HG03066 (cell line): Measurements from ENCODE around the gene SEC16A.

Experiments used
- ATAC-seq: cut with Tn5 transposase; IDR thresholded peaks from one replicate; pipeline ENCODE4 v1.9.1; 2021; ENCODE audit warnings: low read depth; ENCODE audit not compliant: unreplicated experiment

The SEC16A gene

DNA sequence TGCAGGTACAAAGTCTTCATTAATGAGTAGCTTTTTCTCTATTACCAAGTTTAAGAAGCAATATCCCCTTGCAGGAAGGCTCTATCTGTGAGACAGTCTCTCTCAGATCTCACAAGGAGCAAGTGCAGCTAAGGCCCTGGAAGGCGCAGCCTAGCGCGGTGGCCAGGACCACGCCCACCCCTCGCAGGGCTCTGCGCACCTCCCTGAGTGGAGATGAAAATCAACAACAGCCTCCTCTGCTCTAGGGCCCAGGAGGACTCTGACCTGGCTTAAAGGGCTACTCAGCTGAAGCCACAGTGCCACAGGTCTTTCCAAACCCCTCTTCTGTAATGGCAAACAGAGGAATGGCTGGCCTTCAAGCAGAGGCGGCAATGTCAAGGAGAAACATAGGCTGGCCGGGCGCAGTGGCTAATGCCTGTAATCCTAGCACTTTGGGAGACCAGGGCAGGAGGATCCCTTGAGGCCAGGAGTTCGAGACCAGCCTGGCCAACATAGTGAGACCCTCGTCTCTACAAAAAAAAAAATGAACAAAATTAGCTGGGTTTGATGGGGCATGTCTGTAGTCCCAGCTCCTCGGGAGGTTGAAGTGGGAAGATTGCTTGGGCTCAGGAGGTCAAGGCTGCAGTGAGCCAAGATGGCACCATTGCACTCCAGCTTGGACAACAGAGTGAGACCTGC, 11.9 kb downstream of the SEC16A start:
- ATAC-seq = no peak

DNA sequence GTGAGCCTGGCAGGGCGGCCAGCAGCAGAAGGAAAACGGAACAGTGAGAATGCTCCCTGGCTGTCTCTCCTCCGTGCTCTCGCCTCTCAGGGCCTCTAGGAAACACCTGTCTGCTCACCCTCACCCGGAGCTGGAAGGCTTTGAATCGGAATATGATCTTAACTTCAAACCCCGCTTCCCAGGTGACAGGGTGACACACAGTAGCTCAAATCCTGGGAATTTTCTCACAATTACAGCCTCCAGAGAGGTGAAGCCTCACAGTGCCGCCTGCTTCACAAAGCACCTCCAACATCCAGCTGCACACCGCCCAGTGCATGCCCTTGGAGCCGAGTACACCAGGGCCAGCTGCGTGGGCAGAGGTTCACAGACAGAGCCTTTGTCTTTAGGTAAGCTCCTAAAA, 12.5 kb downstream of the SEC16A start:
- no peak for ATAC-seq

DNA sequence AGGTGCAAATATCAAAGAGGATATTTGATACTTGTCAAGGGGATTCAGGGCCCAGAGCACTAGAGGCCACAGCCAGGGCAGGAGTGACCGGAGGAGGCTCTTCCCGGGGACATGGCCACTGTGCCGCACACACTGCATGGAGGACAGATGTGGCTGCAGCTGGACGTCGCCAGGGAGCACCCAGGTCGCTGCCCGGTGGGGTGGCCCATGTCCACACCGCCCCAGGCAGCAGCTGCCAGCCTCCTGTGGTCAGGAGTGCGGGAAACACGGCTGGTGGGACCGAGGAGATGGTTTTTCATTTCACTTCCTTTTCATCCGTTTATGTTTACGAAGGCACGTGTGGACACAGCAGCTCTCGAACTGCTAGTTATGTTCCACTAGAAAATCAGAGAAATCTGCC, 15.1 kb downstream of the SEC16A start:
- ATAC-seq = no peak

DNA sequence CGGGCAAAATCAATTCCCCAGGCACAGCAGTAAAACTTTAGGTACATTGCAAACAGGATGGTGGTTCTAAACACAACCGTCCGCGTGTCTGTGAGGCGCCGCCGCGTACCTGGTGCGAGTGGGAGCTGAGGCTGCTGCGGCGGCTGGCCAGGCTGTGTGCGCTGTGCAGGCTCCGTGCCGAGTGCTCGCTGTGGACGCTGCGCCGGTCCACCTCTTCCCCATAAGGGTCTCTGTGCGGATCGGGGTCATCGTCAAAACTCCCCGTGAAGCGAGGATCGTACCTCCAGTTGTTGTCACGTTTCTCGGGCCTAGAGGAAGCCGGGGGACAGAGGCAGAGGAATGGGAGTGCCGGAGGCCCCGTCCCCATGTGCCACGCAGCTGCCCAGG, 16.7 kb downstream of the SEC16A start:
- no peak for ATAC-seq

DNA sequence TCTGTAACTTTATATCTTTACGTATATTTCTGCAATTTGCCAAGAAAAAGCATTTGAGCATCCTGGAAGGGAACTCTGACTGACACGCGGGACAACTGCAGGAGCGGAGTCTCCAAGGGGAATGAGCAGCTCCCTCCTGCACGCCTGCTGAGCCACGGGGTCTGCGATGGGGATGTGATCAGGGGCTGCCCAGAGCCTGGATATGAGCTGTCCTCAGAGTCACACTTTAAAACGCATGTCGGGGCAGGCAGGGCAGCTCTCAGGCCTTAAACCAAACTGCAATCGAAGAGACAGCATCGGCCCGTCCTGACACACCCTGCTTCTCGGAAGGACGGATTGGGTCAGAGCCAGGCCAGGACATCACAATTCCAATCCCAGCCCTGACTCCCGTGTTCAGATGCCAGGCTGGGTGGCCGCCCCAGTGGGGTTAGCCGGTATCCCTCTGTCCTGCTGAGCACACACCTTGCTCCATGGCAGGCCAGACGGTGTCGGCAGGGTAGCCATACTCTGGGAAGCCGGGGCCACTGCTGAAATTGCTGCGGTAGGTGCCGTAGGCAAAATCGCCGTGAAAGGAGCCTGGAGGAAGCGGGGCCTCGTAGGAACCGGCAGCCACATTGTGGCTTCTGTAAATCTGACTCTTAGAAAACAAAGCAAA, 17.2 kb downstream of the SEC16A start:
- no peak for ATAC-seq

DNA sequence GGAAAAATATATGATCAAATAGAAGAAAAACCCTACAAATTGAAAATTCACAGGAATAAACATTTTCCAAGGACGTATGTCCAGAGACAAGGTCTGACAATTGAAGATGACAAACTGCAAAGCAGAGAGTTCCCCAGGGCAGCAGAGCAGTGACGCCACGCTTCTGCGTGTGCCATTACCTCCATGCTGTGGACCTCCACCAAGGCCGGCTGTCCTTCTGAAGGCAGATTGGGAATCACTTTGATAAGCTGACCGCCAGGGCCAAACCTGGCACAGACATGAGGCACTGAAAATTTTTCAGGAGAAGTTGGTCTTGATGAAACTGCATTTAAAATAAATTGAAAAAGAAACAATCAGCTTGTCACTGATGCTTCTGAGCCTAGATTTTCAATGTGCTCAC, 18.6 kb downstream of the SEC16A start:
- no peak for ATAC-seq

DNA sequence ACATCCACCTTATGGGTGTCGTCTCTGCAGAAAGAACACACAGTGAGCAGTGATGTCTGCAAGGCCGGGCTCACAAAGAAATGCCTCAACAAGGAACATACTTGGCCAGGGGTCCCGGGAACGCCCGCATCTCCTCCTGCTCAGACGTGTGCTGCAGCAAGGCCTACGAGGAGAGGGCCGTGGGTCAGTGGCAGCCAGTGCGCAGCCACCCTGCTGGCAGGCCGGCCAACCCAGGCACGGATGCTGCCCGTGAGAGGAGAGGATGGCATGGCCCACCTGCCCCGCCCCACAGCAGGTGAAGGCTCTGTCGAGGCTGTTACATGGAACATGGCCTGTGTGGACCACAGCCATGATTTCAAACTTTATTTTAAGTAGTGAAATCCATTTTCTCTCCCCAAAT, 19.3 kb downstream of the SEC16A start:
- no peak for ATAC-seq

DNA sequence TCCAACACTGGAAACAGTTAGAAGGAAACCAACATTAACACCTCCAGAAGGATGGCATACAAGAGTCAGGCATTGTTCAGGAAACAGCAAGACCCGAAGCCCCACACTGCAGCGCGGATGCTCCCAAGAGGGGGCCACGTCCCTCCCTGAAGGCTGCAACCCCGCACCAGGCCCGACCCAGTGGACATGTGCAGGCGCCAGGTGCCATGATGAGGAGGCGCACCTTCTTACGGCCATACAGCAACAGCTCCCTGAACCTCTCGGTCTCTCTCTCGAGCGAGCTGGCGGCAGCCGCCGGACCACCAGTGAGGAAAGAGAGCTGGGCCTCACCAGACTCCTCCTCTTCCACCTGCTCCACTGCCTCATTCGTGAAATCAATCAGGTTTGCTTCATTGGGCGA, 20.2 kb downstream of the SEC16A start:
- ATAC-seq = no peak

DNA sequence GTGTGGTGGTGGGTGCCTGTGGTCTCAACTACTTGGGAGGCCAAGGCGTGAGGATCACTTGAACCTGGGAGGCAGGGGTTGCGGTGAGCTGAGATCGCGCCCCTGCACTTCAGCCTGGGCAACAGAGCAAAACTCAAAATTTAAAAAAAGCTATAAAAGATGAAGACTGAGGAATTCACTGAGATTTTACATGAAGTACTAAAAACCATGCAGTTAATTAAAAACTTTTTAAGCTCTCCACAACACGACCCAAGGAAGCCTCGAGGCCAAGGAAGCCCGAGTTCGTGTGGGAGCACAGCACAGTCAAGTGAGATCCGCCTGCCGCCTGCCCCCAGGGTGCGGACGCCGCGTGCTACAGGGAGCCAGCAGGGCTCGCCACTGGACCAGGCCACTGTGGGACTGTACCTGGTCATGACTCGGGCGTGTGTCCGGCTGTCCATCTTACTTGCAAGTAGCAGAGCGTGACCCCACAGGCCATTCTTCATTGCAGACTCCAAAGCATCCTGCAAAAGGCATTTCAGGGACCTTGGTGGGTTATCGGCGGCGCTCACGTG, 22.0 kb downstream of the SEC16A start:
- no peak for ATAC-seq

DNA sequence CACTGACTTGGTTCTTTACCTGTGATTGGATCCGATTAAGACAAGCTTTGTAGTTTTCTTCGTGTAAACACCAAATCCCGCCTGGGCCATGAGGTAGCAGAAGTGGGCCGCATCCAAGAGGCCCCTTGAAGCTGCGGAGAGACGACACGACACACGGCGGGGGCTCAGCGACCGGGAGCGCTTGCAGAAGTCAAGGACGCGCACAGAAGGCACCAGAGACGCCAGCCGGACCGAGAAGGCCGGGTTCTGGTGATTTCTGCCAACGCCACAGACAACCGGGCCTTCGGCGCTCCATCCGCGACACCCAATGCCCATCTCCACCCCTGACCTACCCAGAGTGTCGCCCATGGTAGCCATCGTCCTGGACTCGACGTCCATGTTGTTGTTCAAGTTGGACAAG, 23.4 kb downstream of the SEC16A start:
- no peak for ATAC-seq

DNA sequence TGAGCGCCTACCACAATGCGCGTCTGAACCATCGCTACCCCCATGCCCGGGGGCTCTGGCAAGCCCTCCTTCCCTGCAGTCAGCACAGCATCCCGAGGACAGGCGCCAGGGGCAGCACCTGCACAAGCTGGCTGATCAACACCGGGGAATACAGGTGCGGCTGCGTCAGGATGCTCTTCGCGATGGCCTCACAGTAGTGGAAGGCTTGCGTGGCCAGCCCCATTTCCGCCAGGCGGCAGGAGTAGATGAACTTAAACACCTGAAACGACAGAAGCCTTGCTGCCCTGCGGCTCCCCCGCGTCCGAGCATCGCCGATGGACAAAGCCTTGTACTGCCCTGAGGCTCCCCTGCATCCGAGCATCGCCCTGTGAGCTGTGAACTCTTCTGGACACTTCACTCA, 25.5 kb downstream of the SEC16A start:
- no peak for ATAC-seq

DNA sequence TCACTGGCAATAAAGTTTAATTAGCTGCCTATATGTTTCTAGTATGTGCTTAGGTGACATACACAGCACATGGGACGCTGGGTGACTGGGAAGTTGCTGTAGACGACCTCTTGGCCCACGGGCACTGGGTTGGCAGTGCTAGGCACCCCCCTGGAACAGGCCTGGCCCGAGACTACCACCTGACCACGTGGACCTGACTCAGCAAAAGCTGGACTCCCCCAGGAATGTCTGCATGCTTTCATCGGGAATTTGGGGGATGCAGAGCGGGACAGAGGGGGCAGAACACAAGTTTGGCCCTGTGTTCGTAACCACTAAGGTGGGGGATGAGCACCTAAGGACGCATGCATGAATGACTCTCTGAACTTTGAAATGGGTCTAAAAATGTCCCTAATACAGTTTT, 26.6 kb downstream of the SEC16A start:
- ATAC-seq = no peak

DNA sequence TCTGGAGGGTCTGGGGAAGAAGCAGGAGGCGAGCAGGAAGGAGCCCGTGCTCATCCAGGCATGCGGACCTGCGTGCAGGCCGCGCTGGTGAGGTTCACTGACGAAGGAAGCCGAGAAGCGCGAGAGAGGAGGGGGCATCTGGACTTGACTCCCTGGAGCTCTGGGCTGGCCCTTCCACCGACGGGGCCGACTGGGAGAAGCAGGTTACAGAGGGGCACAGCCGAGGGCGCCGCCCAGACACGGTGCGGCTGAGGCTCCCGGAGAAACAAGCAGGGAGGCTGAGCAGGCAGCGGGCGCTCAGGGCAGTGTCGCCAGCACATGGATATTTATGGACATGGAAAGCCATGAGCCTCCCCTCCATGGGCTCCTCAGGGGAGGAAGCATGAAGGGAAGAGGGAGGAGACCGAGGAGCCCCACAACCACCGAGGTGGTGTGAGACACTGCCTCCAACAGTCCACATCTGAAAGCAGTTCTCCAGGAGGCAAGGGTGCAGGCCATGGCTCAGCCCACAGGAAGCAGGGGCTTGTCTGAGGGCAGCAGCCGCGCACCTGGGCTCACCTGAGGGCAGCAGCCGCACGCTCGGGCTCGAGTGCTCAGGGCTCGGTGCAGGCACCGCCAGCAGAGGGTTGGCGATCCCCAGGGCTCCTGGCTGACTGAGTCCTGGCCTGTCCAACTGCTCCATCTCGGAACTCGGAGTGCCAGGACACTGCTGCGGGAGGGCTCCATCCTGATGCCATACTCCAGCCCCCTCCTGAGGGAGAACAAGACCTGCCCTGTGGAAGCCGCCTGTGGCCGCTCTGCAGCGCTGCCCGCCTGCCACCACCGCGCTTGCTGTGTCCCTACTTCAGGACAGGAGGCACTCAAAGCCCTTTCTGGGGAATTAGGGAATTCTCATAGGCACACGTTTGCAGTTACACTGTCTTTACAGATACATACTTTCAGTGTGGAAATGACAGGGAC, 27.5 kb downstream of the SEC16A start:
- ATAC-seq = no peak

DNA sequence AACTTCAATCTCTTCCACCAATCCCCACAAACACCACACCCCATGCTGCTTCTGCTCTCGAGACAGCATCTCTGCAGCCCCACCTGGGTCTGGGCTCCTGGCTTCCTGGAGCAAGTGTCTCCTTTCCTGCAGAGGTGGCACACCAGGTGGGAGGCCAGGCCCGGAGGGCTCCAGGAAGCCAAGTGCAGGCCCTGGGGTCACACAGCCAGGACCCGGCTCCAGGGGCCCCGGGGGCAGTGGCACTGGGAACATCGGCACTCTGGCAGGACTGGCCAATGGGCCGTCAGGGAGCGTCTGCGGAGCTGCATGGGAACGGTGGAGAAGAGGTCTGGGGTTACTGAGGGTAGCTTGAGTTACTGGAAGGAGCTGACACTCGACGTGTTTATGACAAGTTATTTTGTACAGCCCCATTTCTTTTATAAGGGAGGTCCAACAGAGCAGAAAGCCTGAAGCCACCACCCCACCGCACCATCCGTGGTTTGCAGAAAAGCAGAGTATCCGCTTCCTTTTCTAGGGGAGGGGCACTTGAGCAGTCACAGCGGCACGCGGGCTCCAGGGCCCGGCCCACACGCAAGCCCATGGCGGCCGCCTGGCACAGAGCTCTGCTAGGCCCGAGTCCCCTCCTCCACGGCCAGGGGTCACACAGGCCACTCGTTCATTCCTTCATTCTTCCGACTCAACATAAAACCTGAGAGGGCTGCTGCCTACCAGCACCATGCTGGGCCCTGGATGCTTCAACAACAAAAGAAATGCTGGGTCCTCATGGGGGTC, 28.6 kb downstream of the SEC16A start:
- ATAC-seq = no peak

DNA sequence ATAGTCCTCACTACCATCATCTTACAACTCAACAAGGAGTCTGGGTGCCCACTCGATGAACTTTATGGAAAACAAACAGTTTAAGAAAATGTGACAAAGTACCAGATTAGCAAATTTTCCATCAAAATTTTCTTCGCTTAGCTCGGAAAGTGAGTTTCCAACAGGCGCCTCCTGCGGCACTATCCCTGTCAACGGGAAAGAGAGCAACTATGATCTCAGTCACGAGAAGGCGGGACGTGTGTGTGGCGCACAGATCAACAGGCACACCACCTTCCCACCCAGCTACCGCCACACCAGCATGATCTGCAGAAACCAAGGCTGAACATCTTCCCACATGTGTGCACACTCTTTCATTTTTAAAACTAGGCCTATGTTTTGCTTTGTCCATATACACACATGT, 29.5 kb downstream of the SEC16A start:
- no peak for ATAC-seq

DNA sequence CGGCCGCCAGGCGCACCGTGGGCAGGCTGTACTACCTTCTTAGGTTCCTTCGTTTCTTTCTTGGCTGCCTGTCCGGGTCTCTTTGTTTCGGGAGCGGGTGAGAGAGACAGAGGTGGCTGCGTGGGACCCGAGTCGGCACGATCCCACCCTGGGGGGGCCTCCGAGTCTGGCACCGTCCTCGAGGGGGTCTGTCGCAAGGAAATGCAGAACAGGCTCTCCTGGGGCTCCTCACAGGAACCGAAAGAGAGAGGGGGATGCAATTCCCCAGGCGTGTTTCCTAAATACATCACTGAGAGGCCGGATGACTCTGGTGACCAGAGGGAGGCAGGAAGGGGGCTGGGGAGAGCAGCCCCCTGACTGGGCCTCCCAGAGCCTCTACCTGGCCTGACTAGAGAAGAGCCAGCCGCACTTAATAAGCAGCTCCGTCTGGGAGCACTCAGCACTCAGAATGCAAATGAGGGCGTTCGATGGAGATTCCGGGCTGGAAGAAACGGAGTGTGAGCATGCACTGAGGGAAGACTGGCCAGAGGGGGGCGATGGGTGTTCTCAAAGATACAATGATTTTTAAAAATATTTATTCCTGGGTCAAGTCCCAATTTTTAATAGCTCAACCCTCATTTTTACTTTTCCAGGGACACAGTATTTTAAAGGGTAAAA, 31.5 kb downstream of the SEC16A start:
- no peak for ATAC-seq

DNA sequence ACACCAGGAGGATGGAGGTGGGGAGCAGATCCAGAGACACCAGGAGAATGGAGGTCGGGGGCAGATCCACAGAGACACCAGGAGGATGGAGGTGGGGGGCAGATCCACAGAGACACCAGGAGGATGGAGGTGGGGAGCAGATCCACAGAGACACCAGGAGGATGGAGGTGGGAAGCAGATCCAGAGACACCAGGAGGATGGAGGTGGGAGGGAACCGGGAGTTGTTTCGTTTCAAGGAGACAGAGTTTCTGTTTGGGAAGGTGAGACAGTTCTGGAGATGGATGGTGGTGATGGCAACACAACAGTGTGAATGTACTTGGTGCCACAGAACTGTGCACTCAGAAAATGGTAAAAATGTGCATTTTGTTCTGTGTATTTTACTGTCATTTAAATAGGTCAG, 34.2 kb downstream of the SEC16A start:
- no peak for ATAC-seq

DNA sequence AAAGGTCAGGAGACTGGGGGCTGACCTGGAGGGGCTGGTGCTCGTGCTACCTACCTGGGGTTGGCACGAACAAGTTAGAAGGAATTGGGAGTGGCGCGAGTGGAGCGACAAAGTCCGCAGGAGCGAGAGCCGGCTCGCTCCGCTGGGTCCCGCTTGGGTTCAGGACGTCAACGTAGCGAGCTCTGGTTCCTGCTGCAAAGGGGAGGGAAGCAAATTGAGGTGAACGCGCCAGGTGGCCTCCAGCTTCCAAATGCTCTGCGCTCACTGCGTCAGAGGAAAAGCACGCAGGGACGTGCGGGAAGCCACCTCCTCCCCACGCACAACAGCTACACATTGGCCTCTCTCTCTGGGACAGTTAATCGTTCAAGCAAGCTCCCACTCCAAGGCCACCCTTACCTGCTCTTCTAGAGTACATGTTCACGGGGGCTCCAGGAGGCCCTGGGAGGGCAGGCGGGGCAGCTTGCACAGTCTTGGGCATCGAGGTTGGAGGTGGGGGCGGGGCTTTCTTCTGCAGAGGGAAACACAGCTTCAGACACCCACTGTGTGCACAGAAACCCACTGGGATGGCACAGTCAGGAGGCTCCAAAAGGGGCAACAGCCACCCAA, 35.6 kb downstream of the SEC16A start:
- no peak for ATAC-seq

DNA sequence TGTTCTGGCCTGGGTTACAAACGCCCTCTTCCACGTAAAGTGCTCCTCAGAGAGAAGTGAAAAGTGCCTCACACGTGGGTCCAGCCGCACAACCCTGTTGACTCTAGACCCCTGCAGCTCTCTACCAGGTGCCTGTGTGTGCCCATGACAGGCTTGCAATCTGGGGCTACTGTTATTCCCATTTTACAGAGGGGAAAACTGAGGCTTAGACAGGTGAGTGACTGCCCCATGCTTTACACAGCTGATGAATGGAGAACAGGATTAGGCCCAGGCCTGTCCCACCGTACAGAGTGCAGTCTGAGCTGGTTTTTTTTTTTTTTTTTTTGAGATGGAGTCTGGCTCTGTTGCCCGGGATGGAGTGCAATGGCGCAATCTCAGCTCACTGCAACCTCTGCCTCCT, 37.0 kb downstream of the SEC16A start:
- no peak for ATAC-seq

DNA sequence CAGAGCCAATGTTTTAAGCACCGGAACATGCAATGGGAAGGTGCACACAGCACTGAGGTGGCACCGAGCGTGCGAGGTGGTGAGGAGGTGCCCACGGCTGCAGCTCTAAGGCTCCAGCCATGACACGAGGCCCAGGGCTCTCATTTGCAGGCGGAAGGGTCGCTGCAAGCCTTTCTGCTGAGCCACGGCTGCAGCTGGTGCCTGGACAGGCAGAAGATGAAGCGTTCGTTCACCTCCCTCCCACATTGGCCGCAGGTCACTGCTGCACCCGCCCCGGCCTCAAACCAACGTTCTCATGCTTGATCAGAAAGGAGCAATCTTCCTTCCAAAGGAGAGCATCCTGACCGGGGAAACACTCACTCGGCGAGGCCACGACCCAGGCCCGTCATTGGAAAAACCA, 38.7 kb downstream of the SEC16A start:
- no peak for ATAC-seq
